Measurements from ENCODE around the gene FBXW11. TPM values are rescaled to one million over a fixed set of nuclear protein-coding genes. Genes with fewer than 3 reads are reported as not detected.

Gene FBXW11
- total RNA-seq, 4 donors from 2014 or later = 35.9 to 111 (median 63.7) TPM

GRCh38 chr5:171939951-171940350 lies 66.5 kb downstream of the FBXW11 start:
- intact Hi-C loops (cut with DNase I; ENCODE audit: low total_unique reads) = no loop called here
- DNase-seq = no peak
- Histone ChIP-seq H3K36me3 (no peaks in the 10 kb centered on the region), H3K9me3 (peaks cover 0 to 2% of the 10 kb centered on the region in 2 donors), H3K27ac (no peak overlapping the region), H3K27me3 (no peaks in the 10 kb centered on the region), H3K4me1 (no peaks in the 10 kb centered on the region), H3K4me3 (no peak overlapping the region)
- no peak for TF ChIP-seq CTCF (IDR thresholded peaks at IDR 0.05)
- no peak for TF ChIP-seq POLR2A (IDR thresholded peaks at IDR 0.05)

DNA sequence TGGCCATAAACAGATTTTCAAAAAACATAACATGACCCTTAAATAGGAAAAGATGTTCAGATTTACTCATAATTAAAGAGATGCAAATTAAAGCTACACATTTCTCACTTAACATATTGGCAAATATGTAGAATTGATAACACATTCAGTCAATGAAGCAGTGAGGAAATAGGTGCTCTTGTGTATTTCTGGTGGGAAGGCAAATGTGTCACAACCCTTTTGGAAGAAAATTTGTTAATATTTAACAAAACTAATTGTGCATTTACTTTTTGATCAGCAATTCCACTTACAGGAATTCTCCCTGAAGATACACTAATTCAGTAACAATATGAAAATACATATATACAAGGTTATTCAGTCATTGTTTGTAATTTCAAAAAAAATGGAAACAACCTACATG lies 68.1 kb downstream of the FBXW11 start:
- H3K9me3 ChIP-seq = peaks cover 0 to 13% of the 10 kb centered on the region in 2 donors
- no peak for DNase-seq
- H3K36me3 ChIP-seq = no peaks in the 10 kb centered on the region
- no peaks in the 10 kb centered on the region for H3K27me3 ChIP-seq
- H3K27ac ChIP-seq = no peak overlapping the region
- no peak overlapping the region for H3K4me3 ChIP-seq
- intact Hi-C loops (cut with DNase I; ENCODE audit: low total_unique reads) = no loop called here
- TF ChIP-seq CTCF (IDR thresholded peaks at IDR 0.05) = no peak
- no peaks in the 10 kb centered on the region for H3K4me1 ChIP-seq

- TF ChIP-seq CTCF (IDR thresholded peaks at IDR 0.05) (no peak), POLR2A (IDR thresholded peaks at IDR 0.05) (no peak)
- no peaks in the 10 kb centered on the region for H3K4me1 ChIP-seq
- DNase-seq = no peak
- intact Hi-C loops (cut with DNase I; ENCODE audit: low total_unique reads) = no loop called here
- H3K27ac ChIP-seq = no peak overlapping the region
- no peaks in the 10 kb centered on the region for H3K36me3 ChIP-seq
- peaks cover 0 to 13% of the 10 kb centered on the region in 2 donors for H3K9me3 ChIP-seq
- H3K27me3 ChIP-seq = no peaks in the 10 kb centered on the region
- H3K4me3 ChIP-seq = no peak overlapping the region
These were observed 69.1 kb downstream of the FBXW11 start for GRCh38 chr5:171937351-171937750.

- no peaks in the 10 kb centered on the region for H3K36me3 ChIP-seq
- H3K4me3 ChIP-seq = no peak overlapping the region
- no peak overlapping the region for H3K27ac ChIP-seq
- no peaks in the 10 kb centered on the region for H3K4me1 ChIP-seq
- H3K9me3 ChIP-seq = peaks cover 0 to 13% of the 10 kb centered on the region in 2 donors
- TF ChIP-seq POLR2A (IDR thresholded peaks at IDR 0.05) = no peak
- no peak for TF ChIP-seq CTCF (IDR thresholded peaks at IDR 0.05)
- H3K27me3 ChIP-seq = no peaks in the 10 kb centered on the region
- intact Hi-C loops (cut with DNase I; ENCODE audit: low total_unique reads) = no loop called here
- DNase-seq = no peak
These were observed 71.9 kb downstream of the FBXW11 start for GRCh38 chr5:171934586-171934985.

DNA sequence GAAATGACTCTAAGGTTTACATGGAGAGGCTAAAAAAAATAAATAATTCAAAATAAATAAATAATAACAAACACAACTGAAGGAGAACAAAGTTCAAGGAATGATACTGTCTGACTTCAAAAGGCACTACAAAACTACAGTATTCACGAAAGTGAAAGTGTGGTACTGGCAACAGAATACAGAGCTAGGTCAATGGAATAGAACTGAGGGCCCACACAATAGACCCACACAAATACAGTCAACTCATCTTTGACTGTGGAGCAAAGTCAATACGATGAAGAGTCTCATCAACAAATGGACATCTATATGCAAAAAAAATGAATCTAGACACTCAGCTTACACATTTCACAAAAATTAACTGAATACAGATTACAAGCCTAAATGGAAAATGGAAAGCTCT lies 75.3 kb downstream of the FBXW11 start:
- intact Hi-C loops (cut with DNase I; ENCODE audit: low total_unique reads) = no loop called here
- no peaks in the 10 kb centered on the region for H3K36me3 ChIP-seq
- H3K27ac ChIP-seq = no peak overlapping the region
- H3K9me3 ChIP-seq = peaks cover 0 to 13% of the 10 kb centered on the region in 2 donors
- H3K4me1 ChIP-seq = no peaks in the 10 kb centered on the region
- no peaks in the 10 kb centered on the region for H3K27me3 ChIP-seq
- no peak for TF ChIP-seq POLR2A (IDR thresholded peaks at IDR 0.05)
- no peak for TF ChIP-seq CTCF (IDR thresholded peaks at IDR 0.05)
- DNase-seq = no peak
- no peak overlapping the region for H3K4me3 ChIP-seq
